GM12891 (cell line): Measurements from ENCODE around the gene RNF217.

ENCODE experiments used
- PAX5 ChIP-seq: IDR thresholded peaks from 2 replicates; pipeline ENCODE4 v1.6.1; 2011; ENCODE audit warnings: low read length, moderate library complexity, mild to moderate bottlenecking; ENCODE audit not compliant: insufficient read depth, severe bottlenecking
- POLR2A ChIP-seq: IDR thresholded peaks from 2 replicates; pipeline ENCODE4 v1.6.1; 2011; ENCODE audit warnings: low read depth, low read length, control low read depth
- POLR2AphosphoS5 ChIP-seq: IDR thresholded peaks from 2 replicates; pipeline ENCODE4 v1.6.1; 2011; ENCODE audit warnings: low read depth, low read length, control low read depth
- POU2F2 ChIP-seq: IDR thresholded peaks from 2 replicates; pipeline ENCODE4 v1.6.1; 2011; ENCODE audit warnings: low read depth, mild to moderate bottlenecking, control low read depth, low read length, moderate library complexity
- SPI1 ChIP-seq: IDR thresholded peaks from 2 replicates; pipeline ENCODE4 v1.6.1; 2011; ENCODE audit warnings: low read depth, low read length, control low read depth
- TAF1 ChIP-seq: IDR thresholded peaks from 2 replicates; pipeline ENCODE4 v1.6.1; 2011; ENCODE audit warnings: low read depth, low read length, control low read depth

GRCh38 chr6:125116710-125117109 is 154.5 kb downstream of the RNF217 start:
- no peak for TF ChIP-seq POLR2A
- TF ChIP-seq POLR2AphosphoS5, result no peak
- no peak for TF ChIP-seq POU2F2
- no peak for TF ChIP-seq TAF1
- TF ChIP-seq PAX5, result no peak
- TF ChIP-seq SPI1, result no peak
